HepG2 (cell line): ENCODE measurements around the gene ZNF700. TPM values are rescaled to one million over a fixed set of nuclear protein-coding genes. Genes with fewer than 3 reads are reported as not detected.
A peak's percentile ranks its signal among the peaks of the same experiment; 100 is the strongest.

Experiments
- FOSL2 ChIP-seq: sonication (generic); formaldehyde crosslinking; IDR thresholded peaks from 2 replicates; pipeline ENCODE4 v1.4.0; 2020; ENCODE audit warnings: missing genetic modification reagents
- HIVEP1 ChIP-seq: sonication (generic); formaldehyde crosslinking; IDR thresholded peaks from 2 replicates; pipeline ENCODE4 v1.4.0; 2020; ENCODE audit warnings: mild to moderate bottlenecking, missing genetic modification reagents
- ISL2 ChIP-seq: sonication (generic); formaldehyde crosslinking; IDR thresholded peaks from 2 replicates; pipeline ENCODE4 v1.5.0; 2020; ENCODE audit warnings: missing genetic modification reagents
- KAT7 ChIP-seq: IDR thresholded peaks from 2 replicates; pipeline ENCODE4 v1.6.1; 2018; ENCODE audit warnings: borderline replicate concordance, missing compliant biosample characterization
- KDM5B ChIP-seq: sonication (generic); formaldehyde crosslinking; IDR thresholded peaks from 2 replicates; pipeline ENCODE4 v1.4.0; 2020; ENCODE audit warnings: missing genetic modification reagents, mild to moderate bottlenecking, borderline replicate concordance
- MED8 ChIP-seq: sonication (generic); formaldehyde crosslinking; IDR thresholded peaks from 2 replicates; pipeline ENCODE4 v1.8.1; 2023; ENCODE audit warnings: mild to moderate bottlenecking, missing genetic modification reagents; ENCODE audit not compliant: insufficient replicate concordance
- PHF8 ChIP-seq: sonication (generic); formaldehyde crosslinking; IDR thresholded peaks from 2 replicates; pipeline ENCODE4 v1.5.0; 2020; ENCODE audit warnings: missing genetic modification reagents
- REL ChIP-seq: sonication (generic); formaldehyde crosslinking; conservative IDR thresholded peaks from 2 replicates; pipeline ENCODE4 v1.8.0; 2022; ENCODE audit warnings: mild to moderate bottlenecking, missing genetic modification reagents, moderate library complexity
- SETDB1 ChIP-seq: sonication (generic); formaldehyde crosslinking; IDR thresholded peaks from 2 replicates; pipeline ENCODE4 v1.5.1; 2020; ENCODE audit warnings: missing genetic modification reagents, mild to moderate bottlenecking, borderline replicate concordance
- SNRNP70 ChIP-seq: fragments of 200-400 bp; formaldehyde crosslinking; IDR thresholded peaks from 2 replicates; pipeline ENCODE4 v1.6.1; 2017; ENCODE audit warnings: mild to moderate bottlenecking, low read depth, low read length, moderate library complexity
- ZBTB21 ChIP-seq: sonication (generic); formaldehyde crosslinking; IDR thresholded peaks from 2 replicates; pipeline ENCODE4 v1.4.0; 2020; ENCODE audit warnings: missing genetic modification reagents
- ZFY ChIP-seq: sonication (generic); formaldehyde crosslinking; IDR thresholded peaks from 2 replicates; pipeline ENCODE4 v1.4.0; 2020; ENCODE audit warnings: missing genetic modification reagents
- ZNF160 ChIP-seq: sonication (generic); formaldehyde crosslinking; IDR thresholded peaks from 2 replicates; pipeline ENCODE4 v1.8.0; 2022; ENCODE audit warnings: mild to moderate bottlenecking, inconsistent platforms, missing genetic modification reagents
- ZNF546 ChIP-seq: sonication (generic); formaldehyde crosslinking; conservative IDR thresholded peaks from 2 replicates; pipeline ENCODE4 v1.8.1; 2023; ENCODE audit warnings: mild to moderate bottlenecking, missing genetic modification reagents
- ZNF605 ChIP-seq: sonication (generic); formaldehyde crosslinking; IDR thresholded peaks from 2 replicates; pipeline ENCODE4 v1.8.0; 2022; ENCODE audit warnings: mild to moderate bottlenecking, missing genetic modification reagents
- ZNF747 ChIP-seq: sonication (generic); formaldehyde crosslinking; IDR thresholded peaks from 2 replicates; pipeline ENCODE4 v1.8.1; 2023; ENCODE audit warnings: missing genetic modification reagents, mild to moderate bottlenecking, borderline replicate concordance
- ZSCAN9 ChIP-seq: IDR thresholded peaks from 2 replicates; pipeline ENCODE4 v1.6.1; 2016; ENCODE audit warnings: borderline replicate concordance
- polyA plus RNA-seq, 8 experiments: library from polyadenylated mRNA; depleted of rRNA in 3 of 8; stranded (reverse) in 7 of 8; unstranded in 1 of 8; fragments of >200 nt; fragmentation: Illumina TruSeq in 4 of 8; extraction: Trizol in 4 of 8; gene quantifications; 2 replicates each; pipeline versions ENCODE4 v1.2.1 to v1.2.3, GENCODE V29; 2011 to 2016; ENCODE audit warnings: low read depth in 4 of 8, missing spikeins in 1 of 8, mixed read lengths in 1 of 8; ENCODE audit not compliant: insufficient read depth in 1 of 8
- total RNA-seq, 5 experiments: library from RNA; depleted of rRNA; stranded (reverse); fragments of >200 nt; fragmentation: Illumina TruSeq; extraction: Trizol; gene quantifications; 2 replicates each; pipeline ENCODE4 v1.2.3, GENCODE V29; 2016; ENCODE audit warnings: low read depth in 1 of 5
- TF ChIP-seq, protein P1 (sequence below): sonication (generic); formaldehyde crosslinking; IDR thresholded peaks from 2 replicates; pipeline ENCODE4 v1.5.0; 2020; ENCODE audit warnings: mild to moderate bottlenecking, missing genetic modification reagents, borderline replicate concordance
- TF ChIP-seq, protein P2 (sequence below): sonication (generic); formaldehyde crosslinking; IDR thresholded peaks from 2 replicates; pipeline ENCODE4 v1.8.1; 2023; ENCODE audit warnings: mild to moderate bottlenecking, inconsistent platforms, moderate library complexity, missing genetic modification reagents, borderline replicate concordance
- TF ChIP-seq, protein P3 (sequence below): sonication (generic); formaldehyde crosslinking; IDR thresholded peaks from 2 replicates; pipeline ENCODE4 v1.8.0; 2023; ENCODE audit warnings: mild to moderate bottlenecking, missing genetic modification reagents
- TF ChIP-seq, protein P4 (sequence below): IDR thresholded peaks from 2 replicates; pipeline ENCODE4 v1.6.1; 2016; ENCODE audit warnings: low read depth, borderline replicate concordance
- TF ChIP-seq, protein P5 (sequence below): sonication (generic); formaldehyde crosslinking; IDR thresholded peaks from 2 replicates; pipeline ENCODE4 v1.4.0; 2020; ENCODE audit warnings: mild to moderate bottlenecking, missing genetic modification reagents
- TF ChIP-seq, protein P6 (sequence below): sonication (generic); formaldehyde crosslinking; IDR thresholded peaks from 2 replicates; pipeline ENCODE4 v1.4.0; 2020; ENCODE audit warnings: mild to moderate bottlenecking, missing genetic modification reagents

Gene ZNF700
- total and polyA plus RNA-seq, 2 of the 13 experiments (the other 11 are each of a cell fraction or from before 2014, with no cell fraction given) = 6.0 to 12.8 TPM

DNA sequence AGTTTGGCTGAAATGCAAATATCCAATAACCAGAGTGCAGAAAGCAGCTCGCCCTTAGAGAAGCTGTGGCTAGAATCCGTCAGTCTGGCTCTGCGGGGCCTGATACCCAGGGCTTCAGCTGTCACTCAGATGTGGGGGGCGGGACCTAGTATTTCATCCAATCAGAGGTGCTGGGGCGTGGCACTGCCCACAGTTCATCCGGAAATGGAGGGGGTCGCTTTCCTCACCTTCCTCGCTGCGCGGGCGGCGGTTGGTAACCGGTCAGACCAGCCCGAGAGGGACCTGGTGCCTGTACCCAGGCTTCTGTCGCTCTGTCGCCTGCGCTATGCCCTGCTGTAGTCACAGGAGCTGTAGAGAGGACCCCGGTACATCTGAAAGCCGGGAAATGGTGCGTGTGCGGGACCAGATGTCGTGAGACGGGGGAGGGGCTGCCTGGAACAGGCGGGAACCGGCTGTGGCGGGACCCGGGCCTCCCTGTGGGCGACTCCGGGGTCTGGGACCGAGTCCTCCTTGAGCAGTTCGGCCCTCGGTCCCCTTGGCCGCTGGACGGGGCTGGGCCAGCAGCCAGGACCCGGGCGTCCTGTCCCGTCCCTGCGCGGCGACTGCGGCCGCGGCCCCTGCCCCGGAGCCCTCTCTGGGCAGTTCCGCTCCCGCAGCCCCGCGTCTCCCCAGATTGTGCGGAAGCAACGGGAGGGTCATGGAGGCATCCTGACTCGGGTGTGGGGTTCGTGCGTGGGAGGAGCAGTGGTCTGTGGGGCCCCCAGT, at the start of gene ZNF700 (continued):
- TF ChIP-seq, protein P1, sequence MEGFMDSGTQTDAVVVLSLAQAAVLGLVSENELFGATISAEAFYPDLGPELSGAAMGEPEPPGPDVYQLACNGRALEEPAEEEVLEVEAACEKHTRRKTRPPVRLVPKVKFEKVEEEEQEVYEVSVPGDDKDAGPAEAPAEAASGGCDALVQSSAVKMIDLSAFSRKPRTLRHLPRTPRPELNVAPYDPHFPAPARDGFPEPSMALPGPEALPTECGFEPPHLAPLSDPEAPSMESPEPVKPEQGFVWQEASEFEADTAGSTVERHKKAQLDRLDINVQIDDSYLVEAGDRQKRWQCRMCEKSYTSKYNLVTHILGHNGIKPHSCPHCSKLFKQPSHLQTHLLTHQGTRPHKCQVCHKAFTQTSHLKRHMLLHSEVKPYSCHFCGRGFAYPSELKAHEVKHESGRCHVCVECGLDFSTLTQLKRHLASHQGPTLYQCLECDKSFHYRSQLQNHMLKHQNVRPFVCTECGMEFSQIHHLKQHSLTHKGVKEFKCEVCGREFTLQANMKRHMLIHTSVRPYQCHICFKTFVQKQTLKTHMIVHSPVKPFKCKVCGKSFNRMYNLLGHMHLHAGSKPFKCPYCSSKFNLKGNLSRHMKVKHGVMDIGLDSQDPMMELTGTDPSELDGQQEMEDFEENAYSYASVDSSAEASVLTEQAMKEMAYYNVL = peak; percentile 11; the same call in 1 of the 2 replicates
- TF ChIP-seq FOSL2 (peak; percentile 5; the same call in 1 of the 2 replicates), HIVEP1 (CRISPR knock-in tag) (no peak), ZNF747 (CRISPR knock-in tag) (peak; percentile 48; the same call in 1 of the 2 replicates), ZBTB21 (CRISPR knock-in tag) (no peak), SNRNP70 (no peak), MED8 (CRISPR knock-in tag) (peak; percentile 67), ZNF605 (CRISPR knock-in tag) (no peak), REL (CRISPR knock-in tag) (0 out of 2 replicates have a peak, but pooled peaks have one; percentile 56), KAT7 (CRISPR knock-in tag) (peak; percentile 43; the same call in 1 of the 2 replicates), ZSCAN9 (0 out of 2 replicates have a peak, but pooled peaks have one; percentile 47), ZNF546 (CRISPR knock-in tag) (peak; percentile 83; the same call in 1 of the 2 replicates), PHF8 (CRISPR knock-in tag) (peak; percentile 83), KDM5B (CRISPR knock-in tag) (peak; percentile 94), SETDB1 (CRISPR knock-in tag) (no peak), ISL2 (no peak; the same call in 1 of the 2 replicates), ZFY (CRISPR knock-in tag) (peak; percentile 75; the same call in 1 of the 2 replicates), ZNF160 (0 out of 2 replicates have a peak, but pooled peaks have one; percentile 12)
- TF ChIP-seq, protein P2, sequence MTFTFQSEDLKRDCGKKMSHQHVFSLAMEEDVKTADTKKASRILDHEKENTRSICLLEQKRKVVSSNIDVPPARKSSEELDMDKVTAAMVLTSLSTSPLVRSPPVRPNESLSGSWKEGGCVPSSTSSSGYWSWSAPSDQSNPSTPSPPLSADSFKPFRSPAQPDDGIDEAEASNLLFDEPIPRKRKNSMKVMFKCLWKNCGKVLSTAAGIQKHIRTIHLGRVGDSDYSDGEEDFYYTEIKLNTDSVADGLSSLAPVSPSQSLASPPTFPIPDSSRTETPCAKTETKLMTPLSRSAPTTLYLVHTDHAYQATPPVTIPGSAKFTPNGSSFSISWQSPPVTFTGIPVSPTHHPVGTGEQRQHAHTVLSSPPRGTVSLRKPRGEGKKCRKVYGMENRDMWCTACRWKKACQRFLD (CRISPR knock-in tag) = peak; percentile 36
- TF ChIP-seq, protein P3, sequence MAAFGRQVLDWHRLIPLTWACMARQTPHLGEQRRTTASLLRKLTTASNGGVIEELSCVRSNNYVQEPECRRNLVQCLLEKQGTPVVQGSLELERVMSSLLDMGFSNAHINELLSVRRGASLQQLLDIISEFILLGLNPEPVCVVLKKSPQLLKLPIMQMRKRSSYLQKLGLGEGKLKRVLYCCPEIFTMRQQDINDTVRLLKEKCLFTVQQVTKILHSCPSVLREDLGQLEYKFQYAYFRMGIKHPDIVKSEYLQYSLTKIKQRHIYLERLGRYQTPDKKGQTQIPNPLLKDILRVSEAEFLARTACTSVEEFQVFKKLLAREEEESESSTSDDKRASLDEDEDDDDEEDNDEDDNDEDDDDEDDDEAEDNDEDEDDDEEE = no peak
- TF ChIP-seq, protein P4, sequence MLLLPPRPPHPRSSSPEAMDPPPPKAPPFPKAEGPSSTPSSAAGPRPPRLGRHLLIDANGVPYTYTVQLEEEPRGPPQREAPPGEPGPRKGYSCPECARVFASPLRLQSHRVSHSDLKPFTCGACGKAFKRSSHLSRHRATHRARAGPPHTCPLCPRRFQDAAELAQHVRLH (CRISPR knock-in tag) = no peak; the same call in 1 of the 2 replicates
- TF ChIP-seq, protein P5, sequence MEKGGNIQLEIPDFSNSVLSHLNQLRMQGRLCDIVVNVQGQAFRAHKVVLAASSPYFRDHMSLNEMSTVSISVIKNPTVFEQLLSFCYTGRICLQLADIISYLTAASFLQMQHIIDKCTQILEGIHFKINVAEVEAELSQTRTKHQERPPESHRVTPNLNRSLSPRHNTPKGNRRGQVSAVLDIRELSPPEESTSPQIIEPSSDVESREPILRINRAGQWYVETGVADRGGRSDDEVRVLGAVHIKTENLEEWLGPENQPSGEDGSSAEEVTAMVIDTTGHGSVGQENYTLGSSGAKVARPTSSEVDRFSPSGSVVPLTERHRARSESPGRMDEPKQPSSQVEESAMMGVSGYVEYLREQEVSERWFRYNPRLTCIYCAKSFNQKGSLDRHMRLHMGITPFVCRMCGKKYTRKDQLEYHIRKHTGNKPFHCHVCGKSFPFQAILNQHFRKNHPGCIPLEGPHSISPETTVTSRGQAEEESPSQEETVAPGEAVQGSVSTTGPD (CRISPR knock-in tag) = no peak
- TF ChIP-seq, protein P6, sequence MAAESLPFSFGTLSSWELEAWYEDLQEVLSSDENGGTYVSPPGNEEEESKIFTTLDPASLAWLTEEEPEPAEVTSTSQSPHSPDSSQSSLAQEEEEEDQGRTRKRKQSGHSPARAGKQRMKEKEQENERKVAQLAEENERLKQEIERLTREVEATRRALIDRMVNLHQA (CRISPR knock-in tag) = no peak
